Lower leg skin (tissue), 3 donors: ENCODE measurements around the gene EGFLAM.

ENCODE experiments used
- POLR2A ChIP-seq, 2 donors: fragments of 450-650 bp; IDR thresholded peaks; one replicate each; pipeline ENCODE4 v1.6.1; 2016 to 2017; ENCODE audit warnings: antibody characterized with exemption in 2 of 2, mild to moderate bottlenecking in 1 of 2, moderate library complexity in 1 of 2
- TF ChIP-seq, protein P1 (sequence below), 3 donors: fragments of 450-650 bp; IDR thresholded peaks; one replicate each; pipeline ENCODE4 v1.5.1; 2016; ENCODE audit warnings: antibody characterized with exemption in 3 of 3, mild to moderate bottlenecking in 3 of 3, moderate library complexity in 2 of 3

DNA sequence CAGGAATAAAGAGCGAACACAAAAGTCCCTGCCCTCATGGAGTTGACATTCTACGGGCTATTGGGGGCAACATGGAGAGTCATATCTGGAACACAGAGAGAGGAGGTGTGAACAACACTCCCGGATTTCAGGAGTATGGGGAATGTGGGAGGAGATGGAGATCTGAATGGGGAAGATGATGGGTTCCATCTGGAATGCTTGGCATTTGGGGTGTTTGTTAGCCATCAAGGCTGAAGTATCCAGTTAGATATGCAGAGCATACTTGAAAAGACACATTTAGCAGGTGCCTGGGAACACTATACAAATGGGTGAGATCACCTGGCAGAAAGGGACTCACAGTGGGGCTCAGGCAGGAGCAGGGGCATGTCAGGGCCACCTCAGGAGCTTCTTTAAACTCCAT, 61.1 kb downstream of the EGFLAM start:
- TF ChIP-seq, protein P1, sequence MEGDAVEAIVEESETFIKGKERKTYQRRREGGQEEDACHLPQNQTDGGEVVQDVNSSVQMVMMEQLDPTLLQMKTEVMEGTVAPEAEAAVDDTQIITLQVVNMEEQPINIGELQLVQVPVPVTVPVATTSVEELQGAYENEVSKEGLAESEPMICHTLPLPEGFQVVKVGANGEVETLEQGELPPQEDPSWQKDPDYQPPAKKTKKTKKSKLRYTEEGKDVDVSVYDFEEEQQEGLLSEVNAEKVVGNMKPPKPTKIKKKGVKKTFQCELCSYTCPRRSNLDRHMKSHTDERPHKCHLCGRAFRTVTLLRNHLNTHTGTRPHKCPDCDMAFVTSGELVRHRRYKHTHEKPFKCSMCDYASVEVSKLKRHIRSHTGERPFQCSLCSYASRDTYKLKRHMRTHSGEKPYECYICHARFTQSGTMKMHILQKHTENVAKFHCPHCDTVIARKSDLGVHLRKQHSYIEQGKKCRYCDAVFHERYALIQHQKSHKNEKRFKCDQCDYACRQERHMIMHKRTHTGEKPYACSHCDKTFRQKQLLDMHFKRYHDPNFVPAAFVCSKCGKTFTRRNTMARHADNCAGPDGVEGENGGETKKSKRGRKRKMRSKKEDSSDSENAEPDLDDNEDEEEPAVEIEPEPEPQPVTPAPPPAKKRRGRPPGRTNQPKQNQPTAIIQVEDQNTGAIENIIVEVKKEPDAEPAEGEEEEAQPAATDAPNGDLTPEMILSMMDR (IDR thresholded peaks at IDR 0.05), result no peak
- TF ChIP-seq POLR2A (IDR thresholded peaks at IDR 0.05), result no peak
